Mesangial cell (primary cell): Measurements from ENCODE around the gene ASPA. TPM values are rescaled to one million over a fixed set of nuclear protein-coding genes. Genes with fewer than 3 reads are reported as not detected.

Experiments used
- total RNA-seq: library from RNA; depleted of rRNA; stranded (reverse); fragments of >200 nt; gene quantifications from 2 replicates; pipeline ENCODE4 v1.2.3, GENCODE V29; 2015

ASPA gene
- total RNA-seq, result not detected in 2 replicates

GRCh38 chr17:3475812-3476610 is at the start of gene ASPA:
Gene ASPA, plus strand, starts transcription at chr17:3475997. Its CDS starts 163 bp downstream, at chr17:3476160.

GRCh38 chr17:3433741-3434140 is 42.1 kb upstream of the ASPA start, which contains the start of gene OR1E2:
Gene OR1E2, minus strand, starts transcription at chr17:3433841. Its CDS starts 0 bp downstream, at chr17:3433841.

GRCh38 chr17:3471599-3471998 is 4.2 kb upstream of the ASPA start, which contains the start of gene SPATA22:
Gene SPATA22, minus strand, starts transcription at chr17:3471819. Its CDS starts 2,494 bp downstream, at chr17:3469325.

Other genes starting within 250 kb of the ASPA start
- gene OR3A1, start 177.6 kb upstream of the ASPA start, total RNA-seq, result 0.16 TPM in 1 of 2 replicates, not detected in the other
- gene OR3A2, start 89.7 kb upstream of the ASPA start, total RNA-seq, result not detected in 2 replicates
- gene OR1E1, start 77.6 kb upstream of the ASPA start, total RNA-seq, result not detected in 2 replicates
- gene OR3A3, start 64.6 kb upstream of the ASPA start, total RNA-seq, result not detected in 2 replicates
- not detected in 2 replicates for gene OR1E2, start 42.2 kb upstream of the ASPA start, total RNA-seq
- 0.38 TPM in 1 of 2 replicates, not detected in the other for gene SPATA22, start 4.2 kb upstream of the ASPA start, total RNA-seq
- gene TRPV3, start 81.8 kb downstream of the ASPA start, total RNA-seq, result 0.65 and 0.89 TPM in 2 replicates
- gene TRPV1, start 133.4 kb downstream of the ASPA start, total RNA-seq, result 0.81 and 1.0 TPM in 2 replicates
- gene SHPK, start 160.3 kb downstream of the ASPA start, total RNA-seq, result 18.7 and 24.1 TPM in 2 replicates
- 21.0 and 37.0 TPM in 2 replicates for gene CTNS, start 160.8 kb downstream of the ASPA start, total RNA-seq
- 451 and 479 TPM in 2 replicates for gene TAX1BP3, start 192.6 kb downstream of the ASPA start, total RNA-seq
- gene EMC6, start 192.8 kb downstream of the ASPA start, total RNA-seq, result 44.5 and 63.7 TPM in 2 replicates
- gene P2RX5, start 220.2 kb downstream of the ASPA start, total RNA-seq, result 9.1 and 13.2 TPM in 2 replicates
- gene HASPIN, start 247.9 kb downstream of the ASPA start, total RNA-seq, result 1.5 and 17.3 TPM in 2 replicates